ENCODE results near the gene PLCH2. TPM values are rescaled to one million over a fixed set of nuclear protein-coding genes. Genes with fewer than 3 reads are reported as not detected.

Gene PLCH2
- total RNA-seq, 1 experiment from 2014 or later = 7.2 TPM

DNA sequence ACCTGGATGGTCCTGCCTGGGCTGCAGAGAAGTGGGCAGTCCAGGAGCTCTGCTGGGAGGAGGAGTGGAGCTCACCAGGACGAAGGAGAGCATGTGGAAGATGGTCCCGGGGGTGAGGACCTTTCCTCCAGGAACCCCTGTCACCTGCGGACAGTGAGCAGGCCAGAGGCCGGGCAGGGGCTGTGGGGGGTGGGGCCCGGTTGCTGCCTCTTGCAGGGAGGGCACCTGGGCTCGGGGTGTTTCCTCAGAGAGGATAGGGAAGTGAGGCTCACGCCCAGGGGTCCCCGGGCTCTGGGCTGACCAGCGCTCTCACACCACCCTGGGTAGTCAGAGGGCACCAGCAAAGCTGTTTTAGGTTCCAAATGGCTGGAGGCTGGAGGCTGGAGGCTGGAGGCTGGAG, 41.0 kb upstream of the PLCH2 start:
- no peak overlapping the region for H3K27ac ChIP-seq (ENCODE audit: low read length)
- no peak for DNase-seq
- no peak overlapping the region for H3K9ac ChIP-seq (ENCODE audit: low read length)
- H3K4me1 ChIP-seq (ENCODE audit: insufficient read depth, low read length) = no peaks in the 10 kb centered on the region
- ChIA-PET CTCF (no interaction called here), POLR2A (ENCODE audit: unreplicated experiment) (no interaction called here)
- intact Hi-C loops (cut with micrococcal nuclease) = no loop called here
- H3K79me2 ChIP-seq (ENCODE audit: low read length) = no peaks in the 10 kb centered on the region
- H4K20me1 ChIP-seq (ENCODE audit: low read length) = no peaks in the 10 kb centered on the region
- H3K4me2 ChIP-seq (ENCODE audit: low read length) = no peak overlapping the region
- H3K9me2 ChIP-seq (replicated peaks; ENCODE audit: low read length) = no peaks in the 10 kb centered on the region
- no peaks in the 10 kb centered on the region for H3K9me3 ChIP-seq (ENCODE audit: low read length)
- no peaks in the 10 kb centered on the region for H3F3A ChIP-seq (ENCODE audit: low read length, unreplicated experiment)
- ATAC-seq = no peak
- TF ChIP-seq EZH2 (IDR thresholded peaks at IDR 0.05; ENCODE audit: low read length, unreplicated experiment) (no peak), EZH2phosphoT487 (IDR thresholded peaks at IDR 0.05; ENCODE audit: borderline replicate concordance, low read length) (no peak)
- TF ChIP-seq, protein P1, sequence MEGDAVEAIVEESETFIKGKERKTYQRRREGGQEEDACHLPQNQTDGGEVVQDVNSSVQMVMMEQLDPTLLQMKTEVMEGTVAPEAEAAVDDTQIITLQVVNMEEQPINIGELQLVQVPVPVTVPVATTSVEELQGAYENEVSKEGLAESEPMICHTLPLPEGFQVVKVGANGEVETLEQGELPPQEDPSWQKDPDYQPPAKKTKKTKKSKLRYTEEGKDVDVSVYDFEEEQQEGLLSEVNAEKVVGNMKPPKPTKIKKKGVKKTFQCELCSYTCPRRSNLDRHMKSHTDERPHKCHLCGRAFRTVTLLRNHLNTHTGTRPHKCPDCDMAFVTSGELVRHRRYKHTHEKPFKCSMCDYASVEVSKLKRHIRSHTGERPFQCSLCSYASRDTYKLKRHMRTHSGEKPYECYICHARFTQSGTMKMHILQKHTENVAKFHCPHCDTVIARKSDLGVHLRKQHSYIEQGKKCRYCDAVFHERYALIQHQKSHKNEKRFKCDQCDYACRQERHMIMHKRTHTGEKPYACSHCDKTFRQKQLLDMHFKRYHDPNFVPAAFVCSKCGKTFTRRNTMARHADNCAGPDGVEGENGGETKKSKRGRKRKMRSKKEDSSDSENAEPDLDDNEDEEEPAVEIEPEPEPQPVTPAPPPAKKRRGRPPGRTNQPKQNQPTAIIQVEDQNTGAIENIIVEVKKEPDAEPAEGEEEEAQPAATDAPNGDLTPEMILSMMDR (conservative IDR thresholded peaks at IDR 0.05; ENCODE audit: low read depth, low read length) = no peak
- H3K36me3 ChIP-seq (ENCODE audit: low read depth, low read length) = no peaks in the 10 kb centered on the region
- peaks cover 19% of the 10 kb centered on the region for H3K27me3 ChIP-seq (ENCODE audit: low read length)
- no TSS peak for BruUV-seq (replicated peaks)
- H3K4me3 ChIP-seq (ENCODE audit: low read length) = no peak overlapping the region
- H2AFZ ChIP-seq (ENCODE audit: low read length) = no peak overlapping the region

- DNase-seq (no peak), ATAC-seq (no peak)
- H3K36me3 ChIP-seq (ENCODE audit: low read depth, low read length) = no peaks in the 10 kb centered on the region
- intact Hi-C loops (cut with micrococcal nuclease) = no loop called here
- ChIA-PET POLR2A (ENCODE audit: unreplicated experiment) (no interaction called here), CTCF (no interaction called here)
- no peak overlapping the region for H2AFZ ChIP-seq (ENCODE audit: low read length)
- no peak overlapping the region for H3K27ac ChIP-seq (ENCODE audit: low read length)
- H3K9ac ChIP-seq (ENCODE audit: low read length) = no peak overlapping the region
- no peaks in the 10 kb centered on the region for H3K9me3 ChIP-seq (ENCODE audit: low read length)
- H4K20me1 ChIP-seq (ENCODE audit: low read length) = no peaks in the 10 kb centered on the region
- H3K4me2 ChIP-seq (ENCODE audit: low read length) = no peak overlapping the region
- H3K79me2 ChIP-seq (ENCODE audit: low read length) = no peaks in the 10 kb centered on the region
- peaks cover 19% of the 10 kb centered on the region for H3K27me3 ChIP-seq (ENCODE audit: low read length)
- H3F3A ChIP-seq (ENCODE audit: low read length, unreplicated experiment) = no peaks in the 10 kb centered on the region
- H3K9me2 ChIP-seq (replicated peaks; ENCODE audit: low read length) = no peaks in the 10 kb centered on the region
- H3K4me1 ChIP-seq (ENCODE audit: insufficient read depth, low read length) = no peaks in the 10 kb centered on the region
- no TSS peak for BruUV-seq (replicated peaks)
- H3K4me3 ChIP-seq (ENCODE audit: low read length) = no peak overlapping the region
- TF ChIP-seq EZH2phosphoT487 (IDR thresholded peaks at IDR 0.05; ENCODE audit: borderline replicate concordance, low read length) (no peak), EZH2 (IDR thresholded peaks at IDR 0.05; ENCODE audit: low read length, unreplicated experiment) (no peak)
- TF ChIP-seq, protein P1 (conservative IDR thresholded peaks at IDR 0.05; ENCODE audit: low read depth, low read length) = no peak
Observed at GRCh38 chr1:2435746-2436355, 40.2 kb upstream of the PLCH2 start.

DNA sequence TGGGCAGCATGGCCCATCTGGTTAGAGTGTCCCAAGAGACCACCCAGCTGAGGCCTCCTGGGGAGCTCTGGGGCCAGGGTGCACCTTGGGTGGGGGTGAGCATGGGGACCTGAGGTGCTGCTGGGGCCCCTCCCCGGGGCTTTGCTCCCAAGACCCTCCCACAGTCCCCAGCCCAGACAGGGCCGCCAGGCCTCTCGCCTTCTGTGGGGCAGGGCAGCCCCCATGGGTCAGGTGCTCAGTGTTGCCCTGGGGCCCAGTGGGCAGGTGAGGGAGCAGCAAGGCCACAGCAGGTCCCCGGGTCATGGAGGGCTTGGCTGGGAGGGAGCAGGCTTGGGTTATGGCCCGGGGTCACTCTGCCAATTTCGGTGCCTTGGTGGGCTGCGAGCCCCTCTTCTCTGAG, 39.2 kb upstream of the PLCH2 start:
- no TSS peak for BruUV-seq (replicated peaks)
- Histone ChIP-seq H3K9me3 (ENCODE audit: low read length) (no peaks in the 10 kb centered on the region), H3K36me3 (ENCODE audit: low read depth, low read length) (no peaks in the 10 kb centered on the region), H3K4me1 (ENCODE audit: insufficient read depth, low read length) (no peaks in the 10 kb centered on the region), H3F3A (ENCODE audit: low read length, unreplicated experiment) (no peaks in the 10 kb centered on the region), H3K9me2 (replicated peaks; ENCODE audit: low read length) (no peaks in the 10 kb centered on the region), H3K4me3 (ENCODE audit: low read length) (no peak overlapping the region), H3K9ac (ENCODE audit: low read length) (no peak overlapping the region), H2AFZ (ENCODE audit: low read length) (no peak overlapping the region), H3K27ac (ENCODE audit: low read length) (no peak overlapping the region), H3K79me2 (ENCODE audit: low read length) (no peaks in the 10 kb centered on the region), H3K27me3 (ENCODE audit: low read length) (peaks cover 19% of the 10 kb centered on the region), H4K20me1 (ENCODE audit: low read length) (no peaks in the 10 kb centered on the region), H3K4me2 (ENCODE audit: low read length) (no peak overlapping the region)
- CTCF ChIA-PET = no interaction called here
- TF ChIP-seq, protein P1 (conservative IDR thresholded peaks at IDR 0.05; ENCODE audit: low read depth, low read length) = no peak
- TF ChIP-seq EZH2 (IDR thresholded peaks at IDR 0.05; ENCODE audit: low read length, unreplicated experiment) (no peak), EZH2phosphoT487 (IDR thresholded peaks at IDR 0.05; ENCODE audit: borderline replicate concordance, low read length) (no peak)
- intact Hi-C loops (cut with micrococcal nuclease) = no loop called here
- DNase-seq (no peak), ATAC-seq (no peak)
- POLR2A ChIA-PET (ENCODE audit: unreplicated experiment) = no interaction called here

All from PC-3 (cell line).